ENCODE results near the gene VPS18. TPM values are rescaled to one million over a fixed set of nuclear protein-coding genes. Genes with fewer than 3 reads are reported as not detected.

VPS18 gene
- total and polyA plus RNA-seq, 2 donors (not counting 1 experiment from before 2014, with no cell fraction given) = 13.6 to 29.6 TPM

GRCh38 chr15:40908095-40908494 lies 13.8 kb downstream of the VPS18 start:
- Mint-ChIP-seq H3K4me3 (peak overlapping the region; percentile 93), H3K27ac (peak overlapping the region; percentile 98), H3K4me1 (peaks cover 39% of the 10 kb centered on the region), H3K27me3 (no peaks in the 10 kb centered on the region), H3K9me3 (ENCODE audit: insufficient read depth) (no peaks in the 10 kb centered on the region)
- H3K9ac ChIP-seq (ENCODE audit: low read length) = no peak overlapping the region
- WGBS (ENCODE audit: insufficient coverage) = 90% methylated on average over 3 of the region's 7 CpGs
- H3K79me2 ChIP-seq (ENCODE audit: control insufficient read depth, insufficient read depth, low read length) = no peaks in the 10 kb centered on the region
- intact Hi-C loops (cut with micrococcal nuclease) = loop anchor here (10.0 kb wide), 3 partner anchors 507 to 987 kb away; partner anchors contain the start of genes MGA, RTF1 and SPTBN5
- no peak overlapping the region for H3K4me2 ChIP-seq (replicated peaks; ENCODE audit: low read depth, low read length, poor library complexity, severe bottlenecking)
- ChIA-PET POLR2A (interaction anchor here (2.0 to 3.5 kb wide), 2 partner anchors 13 to 323 kb away, joined by 5 to 28 read pairs; partner anchors contain the start of genes CHP1, EXD1 and VPS18), CTCF (interaction anchor here (1.0 to 9.5 kb wide), 6 partner anchors 15 to 323 kb away, joined by 3 to 176 read pairs (median 76); partner anchors contain the start of genes CHP1, DLL4 and VPS18)
- peak overlapping the region; percentile 73 for H2AFZ ChIP-seq (ENCODE audit: insufficient read depth, low read depth, low read length, poor library complexity, severe bottlenecking)
- H4K20me1 ChIP-seq (ENCODE audit: control insufficient read depth, insufficient read depth, low read length, poor library complexity, severe bottlenecking) = peaks cover 3% of the 10 kb centered on the region
- H3K9me3 ChIP-seq (ENCODE audit: control extremely low read depth in 1 of 3, control insufficient read depth in 2 of 3, insufficient read depth in 1 of 3, low read length in 2 of 3) = no peaks in the 10 kb centered on the region
- peaks cover 0 to 7% of the 10 kb centered on the region in 2 experiments for H3K36me3 ChIP-seq (replicated peaks in 1 of 2; ENCODE audit: control extremely low read depth in 1 of 2, control insufficient read depth in 1 of 2, extremely low read depth in 1 of 2, insufficient read depth in 2 of 2, low read length in 1 of 2)
- no peak for DNase-seq
- TF ChIP-seq EZH2 (IDR thresholded peaks at IDR 0.05; ENCODE audit: borderline replicate concordance, insufficient read depth, low read depth, low read length, poor library complexity, severe bottlenecking) = no peak
- TF ChIP-seq CTCF (IDR thresholded peaks at IDR 0.05) = no peak
- no peak overlapping the region for H3K4me3 ChIP-seq (ENCODE audit: control extremely low read depth in 1 of 5, extremely low read depth in 1 of 5, insufficient read depth in 1 of 5, low read depth in 2 of 5, low read length in 4 of 5)
- H3K27me3 ChIP-seq (replicated peaks in 1 of 4; ENCODE audit: control extremely low read depth in 1 of 4, control insufficient read depth in 3 of 4, insufficient read depth in 4 of 4, low read length in 3 of 4) = no peaks in the 10 kb centered on the region
- peak overlapping the region; percentile 98 to 99 for H3K27ac ChIP-seq (ENCODE audit: low read length in 2 of 2)
- peaks cover 24 to 51% of the 10 kb centered on the region in 2 donors for H3K4me1 ChIP-seq (ENCODE audit: control insufficient read depth in 2 of 2, insufficient read depth in 2 of 2, low read length in 2 of 2)
- ATAC-seq (ENCODE audit: low read depth) = no peak

Measured in B cell (primary cell).